GM18505 (cell line): ENCODE results near the gene IGF2BP2.

Experiments used
- ATAC-seq: cut with Tn5 transposase; IDR thresholded peaks from one replicate; pipeline ENCODE4 v1.9.1; 2021; ENCODE audit not compliant: unreplicated experiment
- POLR2A ChIP-seq: IDR thresholded peaks from 4 replicates; pipeline ENCODE4 v1.6.1; 2011; ENCODE audit warnings: borderline replicate concordance; ENCODE audit not compliant: insufficient read depth, insufficient read length; ENCODE audit errors: extremely low read depth

The IGF2BP2 gene

DNA sequence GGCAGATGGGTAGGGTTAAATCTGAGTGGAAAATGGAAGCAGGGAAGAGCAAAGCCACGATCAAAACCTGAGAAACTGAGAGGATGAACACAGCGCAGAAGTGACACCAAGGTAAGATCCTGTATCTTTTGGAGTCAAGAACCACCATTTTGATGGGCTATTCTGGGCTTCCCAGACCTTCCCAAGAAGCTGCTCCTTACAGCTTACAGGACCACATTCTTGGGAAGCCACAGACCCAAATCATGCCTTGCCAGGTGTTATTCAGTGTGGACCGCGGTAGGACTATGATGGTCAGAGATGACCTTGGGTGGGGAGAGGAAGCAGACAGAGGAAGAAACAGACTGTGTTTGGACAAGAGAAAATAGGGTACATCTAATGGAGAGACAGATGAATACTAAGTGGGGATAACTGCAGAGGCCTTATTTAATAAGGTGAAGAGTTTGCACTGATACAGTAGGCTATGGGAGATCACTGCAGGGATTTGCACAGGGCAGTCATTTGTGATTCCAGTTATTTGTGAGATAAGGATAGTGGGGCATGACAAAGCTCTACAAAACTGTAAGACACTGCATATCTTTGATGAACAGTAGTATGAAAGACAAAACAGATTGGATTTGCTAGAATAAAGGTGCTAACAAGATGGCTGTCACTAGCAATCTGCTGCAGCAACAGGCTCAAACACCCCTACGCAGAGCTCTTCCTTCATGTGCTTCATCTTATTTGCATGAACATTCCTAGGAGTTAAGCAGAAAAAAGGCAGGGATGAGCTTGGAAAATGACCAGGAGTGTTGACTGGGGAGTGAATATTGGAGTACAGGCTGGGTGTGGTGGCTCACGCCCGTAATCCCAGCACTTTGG, 105.9 kb downstream of the IGF2BP2 start:
- no peak for TF ChIP-seq POLR2A
- ATAC-seq = no peak

DNA sequence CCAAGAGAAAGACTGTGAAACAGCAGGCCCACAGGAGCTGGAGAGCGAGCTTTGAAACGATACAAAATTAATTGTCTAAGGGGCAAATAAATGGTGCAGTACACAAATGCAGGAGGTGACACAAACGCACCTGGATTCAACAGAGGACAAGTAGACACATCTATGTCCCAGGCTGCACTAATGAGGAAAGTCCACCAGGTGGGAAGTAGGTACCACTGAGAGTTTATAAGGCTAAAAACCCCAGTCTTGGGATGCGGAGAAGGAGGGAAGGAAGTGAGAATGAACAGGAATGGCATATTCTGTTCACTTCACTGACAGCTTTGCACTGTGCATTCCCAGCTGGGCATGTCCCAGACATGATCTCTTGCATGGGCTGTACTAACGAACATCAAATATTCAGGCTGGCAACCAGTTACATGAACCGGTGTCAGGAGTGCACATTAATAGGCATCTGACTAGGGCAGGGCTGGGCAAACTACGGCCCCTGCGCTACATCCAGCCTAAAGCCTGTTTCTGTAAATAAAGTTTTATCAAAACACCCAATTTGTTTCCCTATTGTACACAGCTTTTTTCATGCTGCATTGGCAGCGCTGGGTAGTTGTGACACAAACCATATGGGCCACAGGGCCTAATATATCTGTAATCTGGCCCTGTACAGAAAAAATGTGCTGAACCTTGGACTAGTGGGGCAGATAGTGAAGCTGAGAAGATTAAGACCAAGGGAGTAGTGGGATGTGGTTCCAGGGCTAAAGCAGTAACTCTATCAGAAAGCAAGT, 107.0 kb downstream of the IGF2BP2 start:
- no peak for TF ChIP-seq POLR2A

DNA sequence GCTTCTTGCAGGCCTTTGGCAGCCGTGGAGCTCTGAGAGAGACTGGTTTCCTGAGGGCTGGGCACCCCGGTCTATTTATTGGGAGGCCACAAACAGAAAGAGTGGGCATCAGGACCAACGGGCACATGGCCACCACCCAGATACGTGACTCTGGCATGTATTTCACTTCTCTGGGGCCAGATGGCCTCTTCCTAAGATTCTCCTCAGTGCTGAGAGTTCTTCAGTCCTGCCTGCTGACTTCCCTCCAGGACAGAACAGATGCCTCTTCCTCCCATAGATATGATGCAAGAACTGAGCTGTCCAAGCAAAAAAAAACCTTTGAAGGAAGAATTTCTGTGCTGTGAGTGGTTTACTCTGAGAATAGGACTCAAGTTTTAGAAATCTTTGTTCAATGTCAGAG, 107.7 kb downstream of the IGF2BP2 start:
- ATAC-seq = no peak
- TF ChIP-seq POLR2A = no peak

More for the DNA sequence above, 107.0 kb downstream of the IGF2BP2 start:
- ATAC-seq = no peak

DNA sequence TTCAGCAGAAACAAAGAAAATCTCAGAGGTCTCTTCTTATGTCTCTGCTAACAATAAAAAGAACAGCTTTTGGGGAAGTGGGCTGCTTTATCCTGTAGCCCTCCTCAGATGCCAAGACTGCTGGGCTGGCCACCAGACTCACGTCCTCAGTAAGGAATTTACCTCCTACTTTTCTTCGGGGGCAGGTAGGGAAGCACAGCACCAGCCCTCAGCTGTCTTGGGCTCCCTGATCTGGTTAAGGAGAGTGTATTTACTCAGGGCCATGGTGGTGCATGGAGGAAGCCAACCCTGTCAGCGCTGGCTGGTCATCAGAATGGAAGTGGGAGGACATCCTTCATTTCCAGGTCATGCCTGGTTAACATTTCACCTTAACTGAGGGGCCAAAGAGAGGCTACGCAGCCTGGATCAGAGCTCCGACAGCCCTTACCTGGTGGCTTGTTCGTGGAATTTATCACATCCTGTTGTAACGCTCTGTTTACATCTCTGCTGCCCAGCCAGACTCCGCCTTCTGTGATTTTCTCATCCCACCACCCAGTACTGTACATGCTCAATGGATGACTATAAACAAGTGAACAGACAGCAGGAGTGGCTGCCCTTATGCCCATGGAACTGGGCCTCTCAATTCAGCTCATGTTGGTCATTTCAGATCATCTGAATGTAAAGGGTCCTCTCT, 108.3 kb downstream of the IGF2BP2 start:
- ATAC-seq = no peak
- no peak for TF ChIP-seq POLR2A

DNA sequence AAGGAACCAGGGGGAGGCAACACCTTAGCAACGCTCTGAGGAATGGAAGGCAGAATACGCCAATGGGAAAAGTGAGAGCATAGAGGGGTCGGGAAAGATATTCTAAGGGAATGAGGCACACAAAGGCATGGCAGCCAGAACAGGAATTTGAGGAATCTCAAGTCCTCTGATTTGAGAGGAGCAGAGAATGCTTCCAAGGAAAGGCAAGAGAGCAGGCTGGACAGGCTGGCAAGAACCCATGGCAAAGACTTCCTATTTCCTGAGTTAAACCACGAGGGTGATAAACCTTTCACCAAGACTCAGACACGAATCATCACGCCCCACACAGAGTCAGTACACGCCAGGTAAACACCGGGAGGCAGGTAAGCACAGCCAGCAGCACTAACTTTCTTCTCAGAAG, 109.8 kb downstream of the IGF2BP2 start:
- TF ChIP-seq POLR2A = no peak
- ATAC-seq = no peak

DNA sequence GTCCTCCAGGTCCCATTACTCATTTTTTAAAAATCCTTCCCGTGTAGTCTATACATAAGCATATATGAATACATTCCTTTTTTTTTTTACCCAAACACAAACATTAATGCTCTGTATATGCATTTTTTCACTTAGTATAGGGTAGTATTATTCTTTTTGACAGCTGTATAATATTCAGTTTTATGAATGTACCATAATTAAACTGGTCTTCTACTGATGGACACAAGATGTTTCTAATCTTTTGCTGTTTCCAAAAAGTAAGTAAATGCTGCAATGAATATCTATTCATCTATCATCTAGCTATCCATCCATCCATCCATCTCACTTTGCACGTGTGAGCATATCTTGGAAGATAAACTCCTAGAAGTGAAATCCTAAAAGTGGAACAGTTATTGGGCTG, 110.8 kb downstream of the IGF2BP2 start:
- TF ChIP-seq POLR2A = no peak
- no peak for ATAC-seq

DNA sequence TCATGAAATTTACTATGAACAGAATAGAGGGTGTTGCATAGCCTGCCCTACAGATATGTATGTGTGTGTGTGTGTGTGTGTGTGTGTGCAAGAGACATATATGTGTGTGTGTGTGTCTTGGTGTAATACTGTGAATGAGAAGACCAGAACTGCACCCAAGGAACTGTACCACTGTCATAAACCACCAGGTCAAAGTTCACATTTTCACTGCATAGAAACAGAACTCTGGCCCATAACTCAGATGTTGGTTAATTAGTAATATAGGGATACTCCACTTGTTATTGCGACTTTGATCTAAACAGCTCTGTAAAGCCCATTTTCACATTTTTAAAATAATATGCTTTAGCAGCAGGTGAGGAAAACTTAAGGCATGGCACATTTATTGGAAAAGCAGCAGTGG, 111.8 kb downstream of the IGF2BP2 start:
- no peak for ATAC-seq
- TF ChIP-seq POLR2A = no peak

DNA sequence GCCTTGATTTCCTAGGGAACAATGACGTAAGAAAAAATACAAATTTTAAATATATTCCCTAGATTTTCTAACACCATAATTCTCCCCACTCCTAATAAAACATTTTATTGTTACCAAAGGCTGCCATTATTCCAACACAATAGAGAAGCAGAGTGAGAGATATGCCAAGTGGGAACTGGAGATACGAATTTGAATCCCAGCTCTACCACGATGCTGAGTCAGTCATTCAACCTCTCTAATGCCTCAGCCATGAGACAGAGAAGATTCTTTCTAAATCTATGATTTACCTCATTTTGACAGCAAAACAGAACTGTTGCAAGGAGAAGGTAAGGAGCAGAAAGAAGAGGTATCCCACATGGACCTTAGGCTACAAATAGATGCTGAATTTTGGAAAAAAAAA, 112.5 kb downstream of the IGF2BP2 start:
- no peak for TF ChIP-seq POLR2A

DNA sequence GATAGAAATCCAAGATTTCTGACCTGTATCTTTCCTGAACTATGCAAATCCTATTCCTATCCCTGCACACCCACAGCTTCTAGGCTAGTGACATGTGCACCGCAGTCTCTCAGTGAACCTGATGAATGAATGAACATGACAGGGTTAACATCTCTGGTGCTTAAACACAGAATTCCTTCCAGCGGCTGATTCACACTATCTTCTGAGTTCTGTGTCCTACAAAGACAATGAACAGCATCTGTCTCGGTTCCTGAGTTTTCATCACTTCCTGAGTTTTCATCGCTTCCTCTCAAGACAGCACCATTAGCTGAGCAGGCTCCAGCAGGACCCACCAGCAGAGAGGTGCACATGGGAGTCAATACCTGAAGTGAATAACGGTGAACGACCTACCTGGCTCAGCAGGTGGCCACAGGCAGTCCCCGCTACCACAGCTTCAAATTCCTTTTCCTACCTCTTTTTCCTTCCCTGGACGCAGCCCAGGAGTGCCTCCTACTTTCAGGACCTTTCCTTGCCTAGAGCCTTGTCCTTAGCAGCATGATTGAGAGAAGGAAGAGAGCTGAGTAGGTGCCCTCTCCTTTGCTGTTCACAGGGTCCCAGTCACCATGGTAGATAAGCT, 113.5 kb downstream of the IGF2BP2 start:
- no peak for TF ChIP-seq POLR2A
- no peak for ATAC-seq

More for the DNA sequence above, 112.5 kb downstream of the IGF2BP2 start:
- no peak for ATAC-seq

DNA sequence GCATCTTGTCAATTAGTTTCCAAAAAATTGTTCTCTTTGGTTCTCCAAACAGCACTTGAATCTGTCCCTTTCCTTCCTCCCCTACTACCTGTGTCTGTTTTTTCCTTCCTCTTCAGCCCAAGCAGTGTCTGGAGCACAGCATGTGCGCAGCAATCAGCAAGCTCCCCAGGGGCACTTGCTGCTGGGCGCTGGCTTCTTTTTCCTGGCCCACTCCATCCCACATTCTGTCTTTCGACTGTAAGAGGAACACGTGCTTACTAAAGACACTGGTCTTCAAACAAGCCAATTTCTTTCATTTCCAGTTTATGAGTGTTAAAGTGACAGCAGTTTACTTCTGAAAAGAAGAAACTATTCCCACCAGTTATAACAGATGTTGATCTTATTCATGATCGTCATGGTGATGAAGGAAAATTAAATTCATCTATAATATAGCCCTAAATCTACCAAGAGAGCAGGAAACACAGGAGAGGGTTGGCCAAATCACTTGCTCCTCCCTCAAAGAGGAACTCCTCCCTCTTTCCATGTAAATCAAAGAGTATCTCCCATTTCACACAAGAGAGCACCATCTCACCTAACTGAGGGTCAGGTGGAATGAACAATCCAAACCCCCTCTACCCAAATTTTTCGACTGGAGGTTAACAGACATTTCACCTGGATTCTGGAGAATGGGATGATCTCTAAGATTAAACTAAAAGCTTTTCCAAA, 115.4 kb downstream of the IGF2BP2 start:
- ATAC-seq = no peak
- TF ChIP-seq POLR2A = no peak

DNA sequence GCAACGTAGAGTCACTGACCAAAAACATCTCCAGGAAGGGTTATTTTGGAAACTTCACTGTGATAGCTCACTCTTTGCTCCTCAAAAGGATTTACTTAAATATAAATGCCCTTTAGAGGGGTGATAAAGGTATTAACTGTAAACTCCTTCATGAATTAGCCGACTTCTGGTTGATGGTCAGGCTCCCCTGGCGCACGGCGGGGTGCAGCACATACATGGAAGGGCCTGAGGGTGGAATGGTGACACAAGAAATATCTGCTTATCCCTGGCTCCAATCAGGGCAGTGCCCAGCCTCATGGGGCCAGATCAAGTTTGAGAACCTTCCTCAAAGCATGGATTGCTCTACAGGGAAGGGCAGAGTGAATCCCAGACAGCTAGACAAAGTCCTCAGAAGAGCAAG, 116.5 kb downstream of the IGF2BP2 start:
- ATAC-seq = no peak
- TF ChIP-seq POLR2A = no peak

DNA sequence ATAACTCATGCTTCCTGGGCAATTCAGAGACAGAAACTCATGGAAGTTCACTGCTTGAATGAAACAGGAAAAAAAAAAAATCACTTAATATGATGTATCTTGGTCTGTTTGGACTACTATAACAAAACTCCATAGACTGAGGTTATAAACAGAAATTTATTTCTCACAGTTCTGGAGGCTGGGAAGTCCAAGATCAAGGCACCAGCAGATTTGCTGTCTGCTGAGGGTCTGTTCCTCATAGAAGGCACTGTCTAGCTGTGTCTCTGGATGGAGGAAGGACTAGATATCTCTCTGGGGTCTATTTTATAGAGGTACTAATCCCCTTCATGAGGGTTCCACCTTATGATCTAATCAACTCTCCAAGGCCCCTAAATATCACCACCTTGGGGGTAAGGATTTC, 119.3 kb downstream of the IGF2BP2 start:
- no peak for ATAC-seq
- TF ChIP-seq POLR2A = no peak

DNA sequence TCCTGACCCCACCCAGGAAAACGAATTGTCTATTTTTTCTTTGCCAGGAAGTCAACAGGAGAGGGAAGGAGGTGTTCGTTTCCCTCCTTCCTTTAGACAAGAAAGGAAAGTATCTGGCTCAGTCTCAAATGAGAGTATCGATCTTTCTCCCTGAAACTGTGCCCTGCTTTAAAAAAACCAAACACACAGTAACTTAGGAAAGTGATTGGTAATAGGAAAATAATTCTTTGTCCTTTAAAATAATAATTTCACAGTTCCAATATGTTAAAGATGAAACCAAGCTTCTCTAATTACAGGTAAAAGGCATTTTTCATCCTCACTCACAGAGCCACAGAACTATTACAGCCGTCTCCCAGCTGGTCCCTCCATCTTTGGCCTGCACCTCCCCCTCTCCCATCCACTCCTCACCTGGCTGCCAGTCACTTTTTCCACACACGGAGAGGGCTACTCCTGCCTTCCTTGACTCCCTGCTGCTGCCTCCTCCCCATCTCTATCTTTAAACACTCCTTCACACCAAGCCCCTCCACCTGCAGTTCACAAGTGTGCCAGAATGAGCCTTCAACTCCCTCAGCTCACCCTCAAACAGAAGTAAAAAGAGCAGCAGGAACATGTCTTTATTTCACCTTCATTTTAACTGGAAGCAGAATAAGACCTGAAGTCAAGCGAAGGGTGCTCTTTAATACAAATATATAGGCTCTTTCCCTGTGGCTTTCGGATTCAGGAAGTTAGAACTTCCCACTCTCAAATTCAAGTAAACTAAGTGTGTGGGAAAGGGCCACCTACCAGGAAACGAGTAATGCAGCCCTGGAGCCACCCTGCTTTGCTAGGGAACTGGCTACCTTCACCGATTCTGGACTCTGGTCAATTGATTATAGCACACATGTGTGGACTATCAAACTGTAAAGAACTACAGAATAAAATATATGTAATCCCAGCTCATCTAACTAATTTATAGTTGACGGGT, 122.3 kb downstream of the IGF2BP2 start:
- ATAC-seq = no peak
- no peak for TF ChIP-seq POLR2A
